ENCODE results near the gene ACTN2.

ACTN2 gene

GRCh38 chr1:236744533-236744932 lies 58.2 kb downstream of the ACTN2 start:
- no peak for DNase-seq (ENCODE audit: low read depth in 2 of 2)
- H3K4me3 ChIP-seq (replicated peaks in 1 of 2; ENCODE audit: low read depth in 2 of 2, low read length in 2 of 2): no peak overlapping the region
- TF ChIP-seq, protein P1, sequence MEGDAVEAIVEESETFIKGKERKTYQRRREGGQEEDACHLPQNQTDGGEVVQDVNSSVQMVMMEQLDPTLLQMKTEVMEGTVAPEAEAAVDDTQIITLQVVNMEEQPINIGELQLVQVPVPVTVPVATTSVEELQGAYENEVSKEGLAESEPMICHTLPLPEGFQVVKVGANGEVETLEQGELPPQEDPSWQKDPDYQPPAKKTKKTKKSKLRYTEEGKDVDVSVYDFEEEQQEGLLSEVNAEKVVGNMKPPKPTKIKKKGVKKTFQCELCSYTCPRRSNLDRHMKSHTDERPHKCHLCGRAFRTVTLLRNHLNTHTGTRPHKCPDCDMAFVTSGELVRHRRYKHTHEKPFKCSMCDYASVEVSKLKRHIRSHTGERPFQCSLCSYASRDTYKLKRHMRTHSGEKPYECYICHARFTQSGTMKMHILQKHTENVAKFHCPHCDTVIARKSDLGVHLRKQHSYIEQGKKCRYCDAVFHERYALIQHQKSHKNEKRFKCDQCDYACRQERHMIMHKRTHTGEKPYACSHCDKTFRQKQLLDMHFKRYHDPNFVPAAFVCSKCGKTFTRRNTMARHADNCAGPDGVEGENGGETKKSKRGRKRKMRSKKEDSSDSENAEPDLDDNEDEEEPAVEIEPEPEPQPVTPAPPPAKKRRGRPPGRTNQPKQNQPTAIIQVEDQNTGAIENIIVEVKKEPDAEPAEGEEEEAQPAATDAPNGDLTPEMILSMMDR (IDR thresholded peaks at IDR 0.05; ENCODE audit: low read depth, low read length): no peak

- TF ChIP-seq, protein P1 (IDR thresholded peaks at IDR 0.05; ENCODE audit: low read depth, low read length): no peak
- no peak for DNase-seq (ENCODE audit: low read depth in 2 of 2)
- H3K4me3 ChIP-seq (replicated peaks in 1 of 2; ENCODE audit: low read depth in 2 of 2, low read length in 2 of 2): no peak overlapping the region
These were observed 60.5 kb downstream of the ACTN2 start for GRCh38 chr1:236746785-236747184.

DNA sequence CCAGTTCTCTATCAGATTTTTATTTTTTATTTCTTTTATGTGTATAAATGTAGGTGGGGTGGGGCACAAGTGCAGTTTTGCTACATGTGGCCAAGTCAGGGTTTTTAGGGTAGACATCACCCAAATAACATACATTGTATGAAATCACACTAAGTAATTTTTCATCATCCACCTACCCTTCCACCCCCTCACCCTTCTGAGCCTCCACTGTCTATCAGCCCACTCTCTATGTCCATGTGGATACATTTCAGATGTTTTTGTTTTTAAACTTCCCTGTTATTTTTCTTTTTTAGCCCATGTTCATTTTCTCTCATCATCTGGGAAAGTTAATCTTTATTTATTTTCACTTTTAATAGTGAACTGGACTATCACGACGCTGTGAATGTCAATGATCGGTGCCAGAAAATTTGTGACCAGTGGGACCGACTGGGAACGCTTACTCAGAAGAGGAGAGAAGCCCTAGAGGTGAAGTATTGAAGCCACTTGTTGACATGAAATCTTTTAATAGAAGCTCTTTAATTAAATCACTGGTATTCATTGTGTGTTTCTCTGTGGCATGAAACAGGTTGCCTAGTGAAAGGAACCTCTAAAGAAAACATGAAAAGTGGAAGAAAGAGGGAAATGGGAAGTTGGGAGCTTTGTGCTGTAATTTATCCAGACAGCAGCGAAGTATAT lies 61.1 kb downstream of the ACTN2 start:
- TF ChIP-seq, protein P1 (IDR thresholded peaks at IDR 0.05; ENCODE audit: low read depth, low read length): no peak
- no peak for DNase-seq (ENCODE audit: low read depth in 2 of 2)
- no peak overlapping the region for H3K4me3 ChIP-seq (replicated peaks in 1 of 2; ENCODE audit: low read depth in 2 of 2, low read length in 2 of 2)

- no peak for DNase-seq (ENCODE audit: low read depth in 2 of 2)
- no peak overlapping the region for H3K4me3 ChIP-seq (replicated peaks in 1 of 2; ENCODE audit: low read depth in 2 of 2, low read length in 2 of 2)
- TF ChIP-seq, protein P1 (IDR thresholded peaks at IDR 0.05; ENCODE audit: low read depth, low read length): peak; percentile 17
These were observed 62.1 kb downstream of the ACTN2 start for GRCh38 chr1:236748268-236748870.

DNA sequence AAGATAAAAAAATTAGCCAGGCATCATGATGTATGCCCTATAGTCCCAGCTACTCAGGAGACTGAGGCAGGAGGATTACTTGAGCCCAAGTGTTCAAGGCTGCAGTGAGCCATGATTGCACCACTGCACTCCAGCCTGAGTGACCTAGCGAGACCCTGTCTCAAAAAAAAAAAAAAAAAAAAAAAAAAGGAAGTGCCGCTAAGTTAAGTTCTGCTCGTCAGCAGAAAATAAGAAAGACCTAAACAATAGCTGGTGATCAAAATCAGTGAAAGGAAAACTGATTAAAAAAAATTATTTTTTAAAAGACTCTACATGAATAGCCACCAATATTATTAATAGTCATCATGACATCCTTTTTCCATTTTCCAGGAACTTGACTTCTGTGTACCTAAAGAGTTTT lies 64.6 kb downstream of the ACTN2 start:
- TF ChIP-seq, protein P1 (IDR thresholded peaks at IDR 0.05; ENCODE audit: low read depth, low read length): no peak
- DNase-seq (ENCODE audit: low read depth in 2 of 2): no peak
- H3K4me3 ChIP-seq (replicated peaks in 1 of 2; ENCODE audit: low read depth in 2 of 2, low read length in 2 of 2): no peak overlapping the region

DNA sequence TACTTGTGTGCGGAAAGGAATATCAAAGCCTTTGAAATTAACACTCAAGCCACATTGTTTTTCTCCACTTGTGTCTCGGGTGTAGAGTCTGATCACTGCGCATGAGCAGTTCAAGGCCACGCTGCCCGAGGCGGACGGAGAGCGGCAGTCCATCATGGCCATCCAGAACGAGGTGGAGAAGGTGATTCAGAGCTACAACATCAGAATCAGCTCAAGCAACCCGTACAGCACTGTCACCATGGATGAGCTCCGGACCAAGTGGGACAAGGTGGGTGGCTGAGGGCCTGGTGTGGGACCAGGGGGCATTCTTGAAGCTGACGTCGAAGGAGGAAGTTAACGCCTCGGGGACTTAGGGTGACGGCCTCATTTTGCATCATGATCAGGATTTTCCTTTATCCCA lies 65.1 kb downstream of the ACTN2 start:
- no peak overlapping the region for H3K4me3 ChIP-seq (replicated peaks in 1 of 2; ENCODE audit: low read depth in 2 of 2, low read length in 2 of 2)
- DNase-seq (ENCODE audit: low read depth in 2 of 2): no peak
- TF ChIP-seq, protein P1 (IDR thresholded peaks at IDR 0.05; ENCODE audit: low read depth, low read length): no peak

Data from cardiac fibroblast (primary cell).